HUES6 (cell line): Measurements from ENCODE around the gene PRRT1B.

Experiments
- H3K27ac ChIP-seq: 2 replicates; pipeline ENCODE4 v1.7.0; 2013; ENCODE audit warnings: low read depth, mild to moderate bottlenecking, low read length, inconsistent platforms
- H3K27me3 ChIP-seq: 2 replicates; pipeline ENCODE4 v1.6.1; 2013; ENCODE audit warnings: low read length; ENCODE audit not compliant: control insufficient read depth, insufficient read depth
- H3K36me3 ChIP-seq: 2 replicates; pipeline ENCODE4 v1.6.1; 2013; ENCODE audit warnings: low read length; ENCODE audit not compliant: control insufficient read depth, insufficient read depth
- H3K4me1 ChIP-seq: 2 replicates; pipeline ENCODE4 v1.6.1; 2013; ENCODE audit warnings: low read length; ENCODE audit not compliant: control insufficient read depth, insufficient read depth
- H3K4me3 ChIP-seq: 2 replicates; pipeline ENCODE4 v1.5.1; 2013; ENCODE audit warnings: low read depth, low read length
- H3K9ac ChIP-seq: one replicate; pipeline ENCODE4 v1.6.1; 2013; ENCODE audit warnings: mild to moderate bottlenecking, low read length
- H3K9me3 ChIP-seq: 2 replicates; pipeline ENCODE4 v1.6.1; 2013; ENCODE audit warnings: low read depth, low read length; ENCODE audit not compliant: control insufficient read depth, insufficient read depth

The PRRT1B gene

GRCh38 chr9:131603711-131604439, 58.6 kb downstream of the PRRT1B start:
- Histone ChIP-seq H3K9ac (no peak overlapping the region), H3K27ac (no peak overlapping the region), H3K36me3 (peaks cover 64% of the 10 kb centered on the region)

GRCh38 chr9:131605770-131606590, 60.7 kb downstream of the PRRT1B start:
- H3K9me3 ChIP-seq: no peaks in the 10 kb centered on the region
- H3K27me3 ChIP-seq: no peaks in the 10 kb centered on the region
- peaks cover 51% of the 10 kb centered on the region for H3K36me3 ChIP-seq
- no peak overlapping the region for H3K4me3 ChIP-seq
- H3K9ac ChIP-seq: no peak overlapping the region
- peaks cover 29% of the 10 kb centered on the region for H3K4me1 ChIP-seq
- H3K27ac ChIP-seq: no peak overlapping the region

More at GRCh38 chr9:131603711-131604439, 58.6 kb downstream of the PRRT1B start:
- Histone ChIP-seq H3K9me3 (no peaks in the 10 kb centered on the region), H3K4me3 (no peak overlapping the region), H3K4me1 (peaks cover 15% of the 10 kb centered on the region), H3K27me3 (no peaks in the 10 kb centered on the region)

- H3K9ac ChIP-seq: no peak overlapping the region
- H3K36me3 ChIP-seq: peaks cover 43% of the 10 kb centered on the region
- H3K27me3 ChIP-seq: no peaks in the 10 kb centered on the region
- H3K4me1 ChIP-seq: peaks cover 29% of the 10 kb centered on the region
- no peaks in the 10 kb centered on the region for H3K9me3 ChIP-seq
- no peak overlapping the region for H3K27ac ChIP-seq
- H3K4me3 ChIP-seq: no peak overlapping the region
Measured at GRCh38 chr9:131606896-131607567, 61.7 kb downstream of the PRRT1B start.

GRCh38 chr9:131607591-131607990, 62.3 kb downstream of the PRRT1B start:
- Histone ChIP-seq H3K36me3 (peaks cover 40% of the 10 kb centered on the region), H3K27ac (no peak overlapping the region), H3K27me3 (no peaks in the 10 kb centered on the region), H3K4me1 (peaks cover 29% of the 10 kb centered on the region), H3K9me3 (no peaks in the 10 kb centered on the region), H3K9ac (no peak overlapping the region), H3K4me3 (no peak overlapping the region)

GRCh38 chr9:131608493-131609037, 63.2 kb downstream of the PRRT1B start:
- Histone ChIP-seq H3K4me1 (peaks cover 31% of the 10 kb centered on the region), H3K36me3 (peaks cover 42% of the 10 kb centered on the region), H3K9me3 (no peaks in the 10 kb centered on the region), H3K27me3 (no peaks in the 10 kb centered on the region), H3K27ac (peak overlapping the region; percentile 60), H3K4me3 (peak overlapping the region; percentile 6; the same call in 1 of the 2 replicates), H3K9ac (peak overlapping the region; percentile 61)
